HG02840 (cell line): ENCODE data around the gene DNAI1.
A peak's percentile ranks its signal among the peaks of the same experiment; 100 is the strongest.

Source experiments
- ATAC-seq: cut with Tn5 transposase; IDR thresholded peaks from one replicate; pipeline ENCODE4 v1.9.1; 2021; ENCODE audit warnings: mild to moderate bottlenecking, moderate library complexity, moderate number of reproducible peaks; ENCODE audit not compliant: unreplicated experiment, low FRiP score

The DNAI1 gene

GRCh38 chr9:34508951-34509350, 50.3 kb downstream of the DNAI1 start:
- ATAC-seq = no peak

DNA sequence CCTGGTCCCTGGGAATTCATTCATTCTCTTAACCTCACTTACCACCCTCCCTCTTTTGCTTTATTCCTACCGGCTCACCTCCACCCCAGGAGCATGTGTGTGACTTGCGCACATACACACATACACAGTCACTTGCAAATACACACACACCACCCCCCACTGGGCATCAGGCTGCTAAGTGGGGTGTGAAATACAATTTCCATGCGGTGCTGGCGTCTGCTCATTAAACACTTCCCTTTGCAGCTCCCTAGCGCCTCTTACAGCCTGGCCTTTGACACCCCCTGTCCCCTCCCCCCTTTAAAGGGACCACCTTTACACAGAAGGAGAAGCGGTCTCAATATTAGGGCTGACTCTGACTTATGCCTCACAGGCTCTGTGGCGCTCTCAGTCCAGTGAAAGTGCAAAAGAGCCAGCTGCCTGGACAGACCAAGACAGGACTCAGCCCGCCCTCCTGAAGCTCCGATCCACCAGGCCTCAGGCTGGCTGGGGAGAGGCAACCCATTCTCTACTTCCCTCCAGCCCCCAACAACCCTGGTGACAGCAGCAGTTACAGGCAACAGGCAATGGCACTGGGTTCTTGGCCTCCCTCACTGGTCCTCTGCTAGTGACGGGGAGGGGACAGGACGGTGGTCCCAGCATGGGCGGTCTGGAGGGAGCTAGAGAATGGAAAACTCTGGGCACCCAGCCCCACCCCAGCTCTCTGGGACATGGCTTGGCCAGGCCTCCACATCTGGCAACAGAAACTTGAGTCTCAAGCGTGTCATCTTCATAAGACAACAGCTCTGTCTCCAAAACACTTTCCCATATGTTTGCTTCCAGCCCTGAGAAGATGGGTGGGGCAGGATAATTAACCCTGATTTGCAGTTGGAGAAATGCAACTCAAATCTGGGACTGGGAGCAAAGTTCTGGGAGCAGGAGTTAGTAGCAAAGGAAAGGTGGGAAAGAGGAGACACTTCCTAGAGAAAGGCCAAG, 52.2 kb downstream of the DNAI1 start:
- ATAC-seq = no peak

DNA sequence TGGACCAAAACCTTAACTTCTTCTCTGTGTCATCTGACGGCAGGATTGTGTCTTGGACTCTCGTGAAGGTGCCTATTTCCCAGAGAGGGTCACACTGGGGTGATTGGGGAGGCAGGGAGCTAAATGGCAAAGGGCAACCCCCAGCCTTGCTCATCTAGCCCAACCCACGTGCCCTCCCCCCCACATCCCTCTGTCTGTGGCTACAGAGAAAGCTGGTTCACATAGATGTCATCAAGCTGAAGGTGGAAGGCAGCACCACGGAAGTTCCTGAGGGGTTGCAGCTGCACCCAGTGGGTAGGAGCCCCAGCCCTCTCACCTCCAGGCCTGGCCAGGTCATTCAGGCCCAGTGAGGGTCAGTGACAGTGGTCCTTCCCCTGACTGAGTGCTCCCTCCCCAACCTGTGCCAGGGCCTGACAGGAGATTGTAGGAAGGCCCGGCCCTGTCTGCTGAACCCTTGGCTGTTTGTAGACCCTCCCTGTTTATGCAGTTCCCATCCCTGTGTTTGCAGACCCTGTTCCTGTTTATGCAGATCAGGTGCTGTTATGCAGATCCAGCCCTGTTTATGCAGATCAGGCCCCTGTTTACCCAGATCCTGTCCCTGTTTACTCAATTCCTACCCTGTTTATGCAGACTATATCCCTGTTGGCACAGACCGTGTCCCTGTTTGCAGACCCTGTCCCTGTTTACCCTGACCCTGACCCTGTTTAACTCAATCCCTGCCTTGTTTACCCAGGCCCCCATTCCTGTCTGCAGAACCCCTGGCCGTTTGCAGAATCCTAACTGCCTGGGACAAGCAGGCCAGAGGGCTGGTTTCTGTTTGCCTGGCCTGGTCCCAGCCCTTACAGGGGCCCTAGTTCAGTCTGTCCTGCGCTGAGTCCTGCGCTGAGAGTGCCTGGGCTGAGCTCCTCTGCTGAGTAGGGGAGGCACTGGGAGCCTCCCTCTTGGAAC, 53.8 kb downstream of the DNAI1 start:
- no peak for ATAC-seq

- no peak for ATAC-seq
Measured at GRCh38 chr9:34513567-34514214, 55.1 kb downstream of the DNAI1 start.

DNA sequence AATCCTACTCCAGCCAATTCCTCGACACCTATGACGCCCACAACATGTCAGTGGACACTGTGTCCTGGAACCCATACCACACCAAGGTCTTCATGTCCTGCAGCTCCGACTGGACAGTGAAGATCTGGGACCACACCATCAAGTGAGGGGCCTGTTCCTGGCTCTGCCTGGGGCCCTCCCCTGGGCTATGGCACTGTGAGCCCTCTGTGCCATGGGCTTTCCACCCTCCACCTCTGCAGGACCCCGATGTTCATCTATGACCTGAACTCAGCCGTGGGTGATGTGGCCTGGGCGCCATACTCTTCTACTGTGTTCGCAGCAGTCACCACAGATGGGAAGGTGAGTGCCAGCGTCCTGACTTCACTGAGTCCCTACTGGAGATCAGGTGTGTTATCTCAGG, 55.8 kb downstream of the DNAI1 start:
- ATAC-seq = no peak

DNA sequence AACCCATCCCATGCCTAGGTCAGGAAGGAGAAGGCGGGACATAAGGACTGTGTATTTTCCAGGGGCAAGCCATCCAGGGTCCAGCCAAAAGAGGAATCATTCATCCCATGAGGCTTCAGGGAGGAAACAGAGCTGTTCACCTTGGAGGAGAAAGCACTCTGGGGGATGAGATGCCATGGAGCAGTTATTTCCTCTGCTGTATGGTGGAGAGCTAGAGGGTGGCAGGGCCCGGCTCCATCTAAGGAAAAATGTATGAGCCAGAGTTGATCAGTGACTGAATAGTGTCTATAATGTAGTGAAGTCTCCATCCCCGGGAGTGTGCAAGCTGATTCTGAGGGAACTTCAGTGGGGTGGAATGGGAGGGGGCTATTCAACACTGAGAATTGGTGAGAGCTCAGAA, 56.2 kb downstream of the DNAI1 start:
- ATAC-seq = no peak

DNA sequence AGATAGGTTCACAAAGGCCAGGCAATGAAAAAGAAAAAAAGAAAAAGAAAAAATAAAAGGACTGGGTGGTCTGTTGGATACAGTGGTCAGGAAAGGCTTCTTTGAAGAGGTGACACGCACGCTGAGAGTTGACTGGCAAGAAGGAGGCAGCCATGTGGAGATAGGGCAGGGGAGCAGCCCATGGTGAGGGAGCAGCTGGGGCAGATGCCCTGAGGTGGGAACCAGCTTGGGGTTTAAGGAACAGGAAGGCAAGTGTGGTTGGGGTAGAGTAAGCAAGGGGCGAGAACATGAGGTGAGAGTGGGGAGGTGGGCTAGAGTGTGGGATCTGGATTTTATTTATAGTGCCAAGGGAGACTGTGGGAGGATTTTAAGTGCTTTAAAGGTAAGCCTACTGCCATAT, 57.4 kb downstream of the DNAI1 start:
- no peak for ATAC-seq

DNA sequence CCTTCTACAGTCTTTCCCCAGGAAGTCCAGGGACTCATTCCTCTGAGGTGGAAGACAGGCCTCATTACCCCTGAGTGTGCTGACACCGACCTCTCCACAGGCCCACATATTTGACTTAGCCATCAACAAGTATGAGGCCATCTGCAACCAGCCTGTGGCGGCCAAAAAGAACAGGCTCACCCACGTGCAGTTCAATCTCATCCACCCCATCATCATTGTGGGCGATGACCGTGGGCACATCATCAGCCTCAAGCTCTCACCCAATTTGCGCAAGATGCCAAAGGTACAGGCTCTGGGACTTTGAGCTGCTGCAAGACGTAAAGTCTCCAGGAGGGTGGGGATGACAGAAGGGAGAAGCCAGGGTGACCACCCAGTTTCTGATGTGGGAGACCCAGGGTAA, 58.6 kb downstream of the DNAI1 start:
- no peak for ATAC-seq

DNA sequence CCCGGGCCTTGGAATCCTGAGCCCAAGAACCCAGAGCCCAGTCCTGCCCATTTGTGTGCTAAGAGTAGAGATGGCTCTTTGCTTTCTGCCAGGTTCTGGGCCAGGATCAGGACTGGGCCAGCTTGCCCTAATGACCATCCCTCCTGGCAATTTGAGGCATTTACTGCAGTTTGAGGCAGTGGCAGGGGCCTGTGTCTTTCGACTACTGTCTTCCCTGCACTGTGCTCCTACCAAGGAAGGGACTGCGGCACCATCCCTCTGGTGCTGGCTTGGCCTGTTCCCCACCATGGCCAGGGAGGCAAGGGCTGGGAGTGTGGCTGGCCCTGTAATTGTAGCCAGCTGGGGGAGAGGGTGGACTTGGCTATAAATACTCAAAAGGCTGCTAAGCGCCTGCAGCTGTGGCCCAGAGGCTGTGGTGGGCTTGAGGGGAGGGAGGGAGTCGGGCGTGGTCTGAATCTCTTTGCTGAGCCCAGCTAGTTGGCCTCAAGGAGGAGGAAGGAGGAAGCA, 59.6 kb downstream of the DNAI1 start:
- no peak for ATAC-seq

DNA sequence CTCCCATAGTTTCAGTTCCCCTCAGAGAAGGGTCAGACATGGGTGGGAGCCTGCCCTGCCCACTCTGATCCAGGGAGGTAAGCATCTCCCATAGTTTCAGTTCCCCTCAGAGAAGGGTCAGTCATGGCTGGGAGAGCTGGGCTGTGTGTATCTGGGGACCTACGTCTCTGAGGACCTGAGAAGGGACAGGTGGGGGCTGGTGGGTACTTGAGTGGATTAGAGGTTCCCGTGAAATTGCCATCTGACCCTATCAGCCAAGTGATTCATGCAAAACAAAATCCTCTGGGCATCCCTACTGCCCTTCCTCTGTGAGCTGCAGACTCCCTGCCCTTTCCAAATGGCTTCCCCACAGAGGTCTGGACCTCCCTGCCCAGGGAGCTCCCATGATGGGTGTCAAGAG, 60.3 kb downstream of the DNAI1 start:
- ATAC-seq = no peak

DNA sequence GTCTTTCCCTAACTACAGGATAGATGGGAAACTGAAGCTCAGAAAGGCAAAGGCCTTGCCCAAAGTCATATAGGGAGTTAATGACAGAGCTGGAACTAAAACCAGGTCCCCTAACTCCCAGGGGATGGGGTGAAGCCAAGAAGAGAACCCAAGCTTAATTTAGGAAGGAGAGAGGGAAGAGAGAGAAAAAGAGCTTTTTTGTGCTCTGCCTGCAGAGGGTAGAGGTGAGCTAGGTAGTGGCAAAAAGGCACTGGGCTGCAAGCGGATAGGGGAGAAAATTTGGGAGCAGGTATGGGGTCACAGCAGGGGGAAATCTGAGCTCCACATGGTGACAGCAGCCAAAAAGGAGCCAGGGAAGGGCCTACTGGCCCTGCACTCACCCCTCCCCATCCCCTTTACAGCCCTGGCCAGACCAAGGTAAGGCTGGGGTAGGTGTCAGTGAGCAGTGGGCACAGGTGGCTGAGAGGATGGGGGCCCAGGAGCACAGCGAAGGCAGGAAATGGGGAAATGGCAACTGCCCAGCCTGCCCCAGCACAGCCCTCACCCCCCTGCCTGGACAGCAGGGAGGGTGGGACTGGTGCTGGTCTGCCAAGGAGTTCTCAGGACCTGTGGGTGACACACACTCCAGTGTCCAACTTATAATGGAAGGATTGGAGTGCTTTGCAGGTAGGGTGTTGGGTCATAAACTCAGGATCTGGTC, 60.9 kb downstream of the DNAI1 start:
- ATAC-seq = no peak

GRCh38 chr9:34520096-34520495, 61.5 kb downstream of the DNAI1 start:
- ATAC-seq = no peak

- no peak for ATAC-seq
Measured at GRCh38 chr9:34520505-34521385, 62.1 kb downstream of the DNAI1 start.

- no peak for ATAC-seq
Measured at GRCh38 chr9:34521406-34522045, 62.9 kb downstream of the DNAI1 start.

DNA sequence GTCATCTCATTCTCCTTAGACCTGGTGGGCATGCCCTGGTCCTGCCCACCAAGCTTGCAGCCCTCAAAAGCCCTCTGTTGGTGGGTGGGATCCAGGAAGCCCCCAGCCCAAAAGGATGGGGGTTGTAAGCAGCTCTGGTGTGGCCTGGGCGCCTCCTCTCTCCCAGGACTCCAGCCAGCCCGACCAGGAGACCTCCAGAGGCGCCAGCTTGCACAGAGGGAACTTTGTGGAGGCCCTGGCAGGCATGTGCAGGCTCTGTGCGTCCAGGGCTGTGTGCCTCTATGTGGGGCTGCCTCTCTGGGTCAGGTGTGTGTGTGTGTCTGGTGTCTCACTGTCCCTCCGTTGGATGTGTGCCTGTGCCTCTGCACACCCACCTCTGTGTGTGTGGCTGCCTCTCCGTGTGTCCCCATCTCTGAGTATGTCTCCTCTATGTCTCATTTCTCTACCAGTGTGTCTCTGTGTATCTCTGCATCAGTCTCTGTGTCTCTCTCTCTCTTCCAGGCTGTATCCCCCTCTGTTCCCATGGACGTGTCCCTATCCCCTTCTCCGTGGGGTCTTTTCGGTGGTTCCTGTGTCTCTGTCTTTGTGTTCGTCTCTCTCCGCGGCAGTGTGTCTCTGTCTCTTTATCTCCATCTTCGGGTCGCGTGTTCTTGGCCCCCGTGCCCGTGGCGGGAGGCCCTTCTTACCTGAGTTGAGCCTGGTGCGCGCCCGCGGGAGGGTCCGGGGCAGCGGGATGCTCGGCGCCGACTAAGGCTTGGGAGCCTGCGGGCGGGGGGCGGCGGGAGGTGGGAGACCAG, 63.7 kb downstream of the DNAI1 start:
- peak; percentile 15 for ATAC-seq

DNA sequence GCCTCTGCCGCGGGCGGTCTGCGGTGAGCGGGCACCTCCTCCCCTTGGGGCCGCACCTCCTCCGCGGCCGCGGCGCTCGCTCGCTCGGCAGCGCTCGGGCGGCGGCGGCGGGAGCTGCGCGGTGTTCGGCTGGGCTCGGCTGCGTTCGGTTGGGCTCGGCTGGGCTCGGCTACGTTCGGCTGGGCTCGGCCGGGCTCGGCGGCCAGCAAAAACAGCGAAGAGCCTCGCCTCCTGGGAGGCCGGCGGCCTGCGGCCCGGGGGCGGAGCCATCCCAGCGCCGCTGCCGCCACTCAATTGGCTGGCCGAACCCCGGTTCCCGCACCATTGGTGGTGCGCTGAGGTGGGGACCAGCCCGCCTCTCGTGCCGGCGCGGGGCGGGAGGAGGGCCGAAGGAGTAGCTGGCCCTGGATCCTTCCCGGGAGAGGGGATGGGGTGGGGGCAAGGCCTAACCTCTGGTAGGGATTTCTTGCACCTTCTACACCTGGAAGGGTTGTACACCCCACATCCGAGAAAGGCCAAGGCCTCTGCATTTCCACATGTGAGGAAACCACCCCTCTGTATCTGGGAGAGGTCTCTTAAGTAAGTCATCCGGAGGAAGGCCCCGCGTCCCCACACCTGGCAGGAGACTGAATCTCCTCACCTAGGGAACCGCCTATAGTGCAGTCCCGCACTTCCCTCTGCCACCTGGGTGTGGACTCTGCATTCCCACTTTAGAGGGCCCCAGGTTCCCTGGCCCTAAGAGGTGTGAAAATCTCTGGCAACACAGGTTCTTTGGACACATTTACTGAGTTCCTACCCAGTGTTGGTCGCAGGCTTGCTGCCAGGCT, 64.6 kb downstream of the DNAI1 start, which contains the start of gene ENHO:
TSS of gene ENHO (minus strand) at position 20 of the 827 bp plus-strand sequence. CDS start 1,295 bp downstream, outside the sequence.
- peak; percentile 71 for ATAC-seq

GRCh38 chr9:34524349-34524748, 65.7 kb downstream of the DNAI1 start:
- ATAC-seq = no peak
